A549 (cell line): ENCODE data around the gene MYH11. TPM values are rescaled to one million over a fixed set of nuclear protein-coding genes. Genes with fewer than 3 reads are reported as not detected.

Experiments
- ATAC-seq, 2 experiments: fragments of 200-7000 bp in 1 of 2; fragments of >200 bp in 1 of 2; cut with Nextera tagmentation in 1 of 2; cut with Tn5 transposase in 1 of 2; 3 replicates each; pipeline versions ENCODE4 v1.8.0 to v1.9.1; 2018 to 2020; ENCODE audit warnings: mild to moderate bottlenecking in 1 of 2, moderate library complexity in 1 of 2
- CTCF ChIA-PET: fragments of 300-600 bp; sonication (Branson Sonifier 250); formaldehyde crosslinking; extraction: SDS; loops from one replicate; lab custom pipeline; 2021; ENCODE audit warnings: antibody characterized with exemption, inconsistent platforms; lab: Yijun Ruan, JAX
- POLR2A ChIA-PET: fragments of 350-600 bp; formaldehyde crosslinking; extraction: SDS; loops from one replicate; lab custom pipeline; 2021; ENCODE audit warnings: antibody characterized with exemption, inconsistent platforms; lab: Yijun Ruan, JAX
- DNase-seq, 2 experiments: peaks; one replicate each; pipeline versions ENCODE4 v3.0.0 to v3.0.0-alpha.2; 2011 to 2016; ENCODE audit warnings: low read depth in 1 of 2, low spot score in 1 of 2
- FAIRE-seq: peaks from 2 replicates; lab custom pipeline; 2011; peaks lifted over from hg19 to GRCh38; lab: Jason Lieb, UNC
- H3K27ac ChIP-seq, 2 experiments: fragments of >200 bp; sonication (Bioruptor Twin); formaldehyde crosslinking; 3 replicates each; pipeline ENCODE4 v1.5.1; 2016 to 2017
- H3K4me1 ChIP-seq: fragments of >200 bp; sonication (Bioruptor Twin); formaldehyde crosslinking; 3 replicates; pipeline ENCODE4 v1.6.1; 2016
- H3K4me2 ChIP-seq: fragments of >200 bp; sonication (Bioruptor Twin); formaldehyde crosslinking; 3 replicates; pipeline ENCODE4 v1.6.1; 2016
- H3K4me3 ChIP-seq: fragments of >200 bp; sonication (Bioruptor Twin); formaldehyde crosslinking; 3 replicates; pipeline ENCODE4 v1.5.1; 2016
- H3K9me3 ChIP-seq: fragments of >200 bp; sonication (Bioruptor Twin); formaldehyde crosslinking; 3 replicates; pipeline ENCODE4 v1.6.1; 2016
- CBX8 ChIP-seq: fragments of 200-600 bp; sonication (generic); IDR thresholded peaks from 2 replicates; pipeline ENCODE4 v1.6.1; 2016
- EHMT2 ChIP-seq: fragments of 200-600 bp; sonication (generic); IDR thresholded peaks from 2 replicates; pipeline ENCODE4 v1.6.1; 2016; ENCODE audit warnings: antibody characterized with exemption, low read depth, mild to moderate bottlenecking, moderate library complexity
- ELK1 ChIP-seq: fragments of 150-350 bp; IDR thresholded peaks from 2 replicates; pipeline ENCODE4 v1.6.1; 2014; ENCODE audit warnings: low read depth, mild to moderate bottlenecking, low read length
- ESRRA ChIP-seq: fragments of 150-350 bp; IDR thresholded peaks from 2 replicates; pipeline ENCODE4 v1.6.1; 2014; ENCODE audit warnings: mild to moderate bottlenecking, low read length, borderline replicate concordance
- GATA3 ChIP-seq: IDR thresholded peaks from 2 replicates; pipeline ENCODE4 v1.6.1; 2012; ENCODE audit warnings: borderline replicate concordance
- HDAC2 ChIP-seq: fragments of 200-600 bp; sonication (generic); IDR thresholded peaks from 2 replicates; pipeline ENCODE4 v1.6.1; 2016
- HMGXB4 ChIP-seq: fragments of 250-450 bp; sonication (Bioruptor Pico); IDR thresholded peaks from 2 replicates; pipeline ENCODE4 v1.5.0; 2021; ENCODE audit warnings: mild to moderate bottlenecking, moderate library complexity, borderline replicate concordance
- HOXB5 ChIP-seq: fragments of 250-450 bp; sonication (Bioruptor Pico); IDR thresholded peaks from 2 replicates; pipeline ENCODE4 v1.5.0; 2020; ENCODE audit warnings: mild to moderate bottlenecking, moderate library complexity
- JUNB ChIP-seq: fragments of >200 bp; sonication (Bioruptor Twin); formaldehyde crosslinking; IDR thresholded peaks from 2 replicates; pipeline ENCODE4 v1.6.1; 2016
- KDM5A ChIP-seq: fragments of 200-600 bp; sonication (generic); IDR thresholded peaks from 2 replicates; pipeline ENCODE4 v1.6.1; 2016; ENCODE audit warnings: antibody characterized with exemption, mild to moderate bottlenecking
- MAFK ChIP-seq: fragments of 450-650 bp; IDR thresholded peaks from 2 replicates; pipeline ENCODE4 v1.6.1; 2014; ENCODE audit not compliant: partially characterized antibody
- NPAS2 ChIP-seq: fragments of 250-450 bp; sonication (Bioruptor Pico); IDR thresholded peaks from 2 replicates; pipeline ENCODE4 v1.8.0; 2022; ENCODE audit warnings: mild to moderate bottlenecking, moderate library complexity, borderline replicate concordance
- NR3C1 ChIP-seq: fragments of >200 bp; sonication (Bioruptor Twin); formaldehyde crosslinking; IDR thresholded peaks from 3 replicates; pipeline ENCODE4 v1.6.1; 2017
- PHF8 ChIP-seq: fragments of 200-600 bp; sonication (generic); IDR thresholded peaks from 2 replicates; pipeline ENCODE4 v1.6.1; 2016; ENCODE audit warnings: low read depth, mild to moderate bottlenecking, antibody characterized with exemption, moderate library complexity, borderline replicate concordance
- RARB ChIP-seq: fragments of 250-450 bp; sonication (Bioruptor Pico); IDR thresholded peaks from 2 replicates; pipeline ENCODE4 v1.8.0; 2021; ENCODE audit warnings: mild to moderate bottlenecking, moderate library complexity
- SMC3 ChIP-seq: fragments of >200 bp; sonication (Bioruptor Twin); formaldehyde crosslinking; IDR thresholded peaks from 3 replicates; pipeline ENCODE4 v1.6.1; 2018; ENCODE audit warnings: inconsistent platforms
- SREBF2 ChIP-seq: fragments of 450-650 bp; IDR thresholded peaks from 2 replicates; pipeline ENCODE4 v1.6.1; 2014; ENCODE audit warnings: mild to moderate bottlenecking, moderate library complexity
- ZC3H11A ChIP-seq: fragments of 450-650 bp; IDR thresholded peaks from 2 replicates; pipeline ENCODE4 v1.6.1; 2014; ENCODE audit warnings: antibody characterized with exemption, mild to moderate bottlenecking
- ZSCAN20 ChIP-seq: fragments of 250-450 bp; sonication (Bioruptor Pico); IDR thresholded peaks from 2 replicates; pipeline ENCODE4 v1.8.0; 2022; ENCODE audit warnings: mild to moderate bottlenecking, moderate library complexity
- WGBS: methylation state at CpG from one replicate; pipeline ENCODE4 v1.1.6; 2017; ENCODE audit errors: missing lambda C conversion rate; 5-methylcytosine and 5-hydroxymethylcytosine counted together
- polyA plus RNA-seq, 4 experiments: library from polyadenylated mRNA; depleted of rRNA in 3 of 4; stranded (reverse); fragments of >200 nt; fragmentation: RNase III in 1 of 4; extraction: RNeasy Plus Mini Kit Qiagen cat#74134 plus additional on column Dnase treatment in 1 of 4; gene quantifications; 2 replicates in 3 of 4; 3 replicates in 1 of 4; pipeline ENCODE4 v1.2.3, GENCODE V29; 2011 to 2017

MYH11 gene
- polyA plus RNA-seq, 2 of the 4 experiments (the other 2 are of a cell fraction): 0.03 to 0.09 TPM

- TF ChIP-seq ELK1: no peak
These were observed 90.9 kb downstream of the MYH11 start (continued) for GRCh38 chr16:15765880-15766279.

GRCh38 chr16:15765116-15765515 is 91.7 kb downstream of the MYH11 start:
- CTCF ChIA-PET: interaction anchor here (0.8 to 4.4 kb wide), 20 partner anchors 9 to 419 kb away, joined by 3 to 23 read pairs (median 4); no protein-coding TSS in a partner anchor
- no peak overlapping the region for H3K4me3 ChIP-seq
- no peak for TF ChIP-seq NPAS2 (CRISPR knock-in tag)
- no peak for TF ChIP-seq SREBF2
- TF ChIP-seq NR3C1: no peak
- TF ChIP-seq RARB (CRISPR knock-in tag): no peak
- no peak for TF ChIP-seq GATA3
- TF ChIP-seq HMGXB4: no peak
- no peak for TF ChIP-seq ZSCAN20
- TF ChIP-seq, all 56 proteins: peak for 0
- DNase-seq: no peak
- no peak for ATAC-seq
- Histone ChIP-seq H3K9me3 (peaks cover 5% of the 10 kb centered on the region; the same call in 1 of the 3 replicates), H3K4me1 (no peaks in the 10 kb centered on the region), H3K4me2 (no peak overlapping the region), H3K27ac (no peak overlapping the region)
- POLR2A ChIA-PET: no interaction called here
- FAIRE-seq: no peak
- WGBS: 36% methylated on average over 4 of the region's 4 CpGs

- CTCF ChIA-PET: interaction anchor here (0.9 to 2.5 kb wide), 7 partner anchors 14 to 431 kb away, joined by 3 to 7 read pairs (median 4); no protein-coding TSS in a partner anchor
- POLR2A ChIA-PET: no interaction called here
- ATAC-seq: no peak
- FAIRE-seq: no peak
- WGBS: 36% methylated on average over 2 of the region's 2 CpGs
- no peak for DNase-seq
- Histone ChIP-seq H3K9me3 (peaks cover 5% of the 10 kb centered on the region; the same call in 1 of the 3 replicates), H3K4me3 (no peak overlapping the region), H3K4me1 (no peaks in the 10 kb centered on the region)
- TF ChIP-seq KDM5A (no peak), PHF8 (no peak), EHMT2 (no peak), SREBF2 (no peak), GATA3 (no peak), MAFK (no peak), HOXB5 (CRISPR knock-in tag) (no peak), HDAC2 (no peak), SMC3 (no peak), NR3C1 (no peak), ESRRA (no peak), JUNB (no peak), CBX8 (no peak)
- TF ChIP-seq, all 56 proteins: peak for 0
- Histone ChIP-seq H3K4me2 (no peak overlapping the region), H3K27ac (no peak overlapping the region)
These were observed 92.7 kb downstream of the MYH11 start for GRCh38 chr16:15764112-15764511.

- H3K9me3 ChIP-seq: no peaks in the 10 kb centered on the region
- TF ChIP-seq ZSCAN20: no peak
- no peak for TF ChIP-seq ZC3H11A
- no peak for TF ChIP-seq RARB (CRISPR knock-in tag)
- H3K4me1 ChIP-seq: no peaks in the 10 kb centered on the region
- 53% methylated on average over 1 of the region's 1 CpG for WGBS
- H3K4me3 ChIP-seq: no peak overlapping the region
- ATAC-seq (no peak), FAIRE-seq (no peak), DNase-seq (no peak)
- ChIA-PET POLR2A (no interaction called here), CTCF (interaction anchor here (0.9 to 2.5 kb wide), 5 partner anchors 13 to 78 kb away, joined by 3 to 10 read pairs (median 3); no protein-coding TSS in a partner anchor)
- no peak overlapping the region for H3K27ac ChIP-seq
- no peak overlapping the region for H3K4me2 ChIP-seq
These were observed 96.7 kb downstream of the MYH11 start for GRCh38 chr16:15760129-15760528.
